ENCODE results near the gene THRA. TPM values are rescaled to one million over a fixed set of nuclear protein-coding genes. Genes with fewer than 3 reads are reported as not detected.

Gene THRA
- total RNA-seq, 2 donors from 2014 or later = 54.4 to 77.9 TPM

- ATAC-seq = peak; percentile 3 to 15
- intact Hi-C loops (cut with DNase I) = no loop called here
- no peak for DNase-seq
These were observed 10.1 kb downstream of the THRA start for GRCh38 chr17:40072735-40073346.

- intact Hi-C loops (cut with DNase I) = no loop called here
- no peak for ATAC-seq
- no peak for DNase-seq
These were observed 10.8 kb downstream of the THRA start for GRCh38 chr17:40073454-40074174.

GRCh38 chr17:40074175-40074512 is 11.4 kb downstream of the THRA start:
- DNase-seq = no peak
- ATAC-seq = no peak
- intact Hi-C loops (cut with DNase I) = no loop called here

- DNase-seq = no peak
- intact Hi-C loops (cut with DNase I) = no loop called here
- ATAC-seq = peak; percentile 3 to 5
These were observed 12.1 kb downstream of the THRA start for GRCh38 chr17:40074871-40075200.

GRCh38 chr17:40075201-40075941 is 12.6 kb downstream of the THRA start:
- DNase-seq (peak; percentile 83), ATAC-seq (peak; percentile 51 to 55)
- intact Hi-C loops (cut with DNase I) = no loop called here

- ATAC-seq = no peak
- no peak for DNase-seq
- intact Hi-C loops (cut with DNase I) = no loop called here
These were observed 13.3 kb downstream of the THRA start for GRCh38 chr17:40075942-40076498.

GRCh38 chr17:40076591-40076990 is 13.8 kb downstream of the THRA start:
- DNase-seq = no peak
- ATAC-seq = no peak
- intact Hi-C loops (cut with DNase I) = no loop called here

GRCh38 chr17:40079545-40079944 is 16.8 kb downstream of the THRA start:
- DNase-seq = no peak
- ATAC-seq = no peak
- intact Hi-C loops (cut with DNase I) = no loop called here

GRCh38 chr17:40084477-40084876 is 21.7 kb downstream of the THRA start:
- DNase-seq (no peak), ATAC-seq (no peak)

GRCh38 chr17:40086150-40087044 is 23.6 kb downstream of the THRA start:
- intact Hi-C loops (cut with DNase I) = no loop called here
- DNase-seq = peak; percentile 68
- peak; percentile 28 to 60 for ATAC-seq

More at GRCh38 chr17:40084477-40084876, 21.7 kb downstream of the THRA start:
- intact Hi-C loops (cut with DNase I) = no loop called here

- ATAC-seq = no peak
These were observed 24.5 kb downstream of the THRA start for GRCh38 chr17:40087049-40087794.

GRCh38 chr17:40087903-40088718 is 25.3 kb downstream of the THRA start:
- intact Hi-C loops (cut with DNase I) = no loop called here
- no peak for ATAC-seq
- DNase-seq = no peak

More at GRCh38 chr17:40087049-40087794, 24.5 kb downstream of the THRA start:
- intact Hi-C loops (cut with DNase I) = no loop called here
- DNase-seq = no peak

GRCh38 chr17:40089077-40089895 is 26.5 kb downstream of the THRA start:
- DNase-seq (no peak), ATAC-seq (no peak)
- intact Hi-C loops (cut with DNase I) = no loop called here

- ATAC-seq (peak; percentile 1 to 3), DNase-seq (no peak)
These were observed 27.7 kb downstream of the THRA start for GRCh38 chr17:40090237-40091119.

GRCh38 chr17:40091691-40092397 is 29.1 kb downstream of the THRA start:
- DNase-seq (no peak), ATAC-seq (peak; percentile 8 to 9)
- intact Hi-C loops (cut with DNase I) = no loop called here

More at GRCh38 chr17:40090237-40091119, 27.7 kb downstream of the THRA start:
- intact Hi-C loops (cut with DNase I) = no loop called here
